Fibroblast of gingiva (primary cell): ENCODE measurements around the gene RIPOR1.

Experiments used
- DNase-seq: peaks from one replicate; pipeline ENCODE4 v3.0.0-alpha.2; 2011; ENCODE audit warnings: low read depth

RIPOR1 gene

GRCh38 chr16:67539691-67540635, 11.3 kb downstream of the RIPOR1 start:
- DNase-seq, result no peak

GRCh38 chr16:67540756-67541155, 12.1 kb downstream of the RIPOR1 start:
- no peak for DNase-seq

- DNase-seq, result no peak
Measured at GRCh38 chr16:67541391-67542263, 13.0 kb downstream of the RIPOR1 start.

GRCh38 chr16:67542464-67542863, 13.8 kb downstream of the RIPOR1 start:
- DNase-seq, result peak; percentile 72

- DNase-seq, result no peak
Measured at GRCh38 chr16:67543036-67543435, 14.4 kb downstream of the RIPOR1 start.

- DNase-seq, result no peak
Measured at GRCh38 chr16:67543582-67543981, 15.0 kb downstream of the RIPOR1 start.

GRCh38 chr16:67544329-67544841, 15.8 kb downstream of the RIPOR1 start:
- no peak for DNase-seq

- no peak for DNase-seq
Measured at GRCh38 chr16:67544844-67545664, 16.4 kb downstream of the RIPOR1 start.

- no peak for DNase-seq
Measured at GRCh38 chr16:67545665-67546024, 17.0 kb downstream of the RIPOR1 start.

- no peak for DNase-seq
Measured at GRCh38 chr16:67546091-67546501, 17.5 kb downstream of the RIPOR1 start.

- peak; percentile 51 for DNase-seq
Measured at GRCh38 chr16:67546761-67547422, 18.3 kb downstream of the RIPOR1 start.

- DNase-seq, result no peak
Measured at GRCh38 chr16:67547423-67548264, 19.0 kb downstream of the RIPOR1 start.

GRCh38 chr16:67548265-67549126, 19.9 kb downstream of the RIPOR1 start:
- no peak for DNase-seq

GRCh38 chr16:67549240-67549639, 20.6 kb downstream of the RIPOR1 start:
- DNase-seq, result no peak

GRCh38 chr16:67549936-67550335, 21.3 kb downstream of the RIPOR1 start:
- DNase-seq, result no peak

GRCh38 chr16:67551091-67551490, 22.5 kb downstream of the RIPOR1 start:
- DNase-seq, result no peak

GRCh38 chr16:67551972-67552371, 23.3 kb downstream of the RIPOR1 start:
- DNase-seq, result no peak

GRCh38 chr16:67552476-67552875, 23.8 kb downstream of the RIPOR1 start:
- no peak for DNase-seq

- peak; percentile 21 for DNase-seq
Measured at GRCh38 chr16:67555795-67556212, 27.2 kb downstream of the RIPOR1 start.
